ENCODE data around the gene CACNA1G.

The CACNA1G gene

DNA sequence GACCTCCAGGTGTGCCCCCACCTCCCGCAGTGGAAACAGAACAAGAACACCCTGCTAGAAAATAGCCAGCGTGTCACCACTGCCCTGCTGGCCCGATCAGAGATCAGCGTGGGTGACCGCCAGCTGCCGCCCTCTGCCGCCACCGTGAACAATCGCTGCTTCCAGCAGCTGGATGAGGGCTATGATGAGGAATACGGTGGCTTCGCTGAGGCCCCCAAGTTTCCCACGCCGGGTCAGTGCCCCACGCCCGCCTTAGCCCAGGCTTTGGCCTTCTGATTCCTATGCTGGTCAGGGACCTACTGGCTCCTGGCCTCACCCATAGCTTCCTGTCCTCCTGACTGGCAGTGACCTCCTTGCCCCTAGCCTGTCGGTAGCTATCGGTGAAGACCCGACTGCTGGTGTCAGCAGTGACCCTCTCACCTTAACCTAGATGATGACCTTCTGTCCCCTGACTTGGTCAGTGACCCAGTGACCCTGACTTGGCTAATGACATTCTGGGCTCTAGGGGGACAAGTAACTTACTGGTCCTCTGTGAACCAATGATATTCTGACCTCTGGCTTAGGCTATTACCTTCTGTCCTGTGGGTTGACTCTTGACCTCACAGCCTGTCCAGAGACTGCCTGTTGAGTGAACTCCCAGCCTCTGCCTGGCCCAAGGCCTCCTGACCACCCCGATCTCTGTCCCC lies 11.1 kb upstream of the CACNA1G start:
- no peak for DNase-seq

GRCh38 chr17:50549969-50550368 lies 10.5 kb upstream of the CACNA1G start:
- no peak for DNase-seq

DNA sequence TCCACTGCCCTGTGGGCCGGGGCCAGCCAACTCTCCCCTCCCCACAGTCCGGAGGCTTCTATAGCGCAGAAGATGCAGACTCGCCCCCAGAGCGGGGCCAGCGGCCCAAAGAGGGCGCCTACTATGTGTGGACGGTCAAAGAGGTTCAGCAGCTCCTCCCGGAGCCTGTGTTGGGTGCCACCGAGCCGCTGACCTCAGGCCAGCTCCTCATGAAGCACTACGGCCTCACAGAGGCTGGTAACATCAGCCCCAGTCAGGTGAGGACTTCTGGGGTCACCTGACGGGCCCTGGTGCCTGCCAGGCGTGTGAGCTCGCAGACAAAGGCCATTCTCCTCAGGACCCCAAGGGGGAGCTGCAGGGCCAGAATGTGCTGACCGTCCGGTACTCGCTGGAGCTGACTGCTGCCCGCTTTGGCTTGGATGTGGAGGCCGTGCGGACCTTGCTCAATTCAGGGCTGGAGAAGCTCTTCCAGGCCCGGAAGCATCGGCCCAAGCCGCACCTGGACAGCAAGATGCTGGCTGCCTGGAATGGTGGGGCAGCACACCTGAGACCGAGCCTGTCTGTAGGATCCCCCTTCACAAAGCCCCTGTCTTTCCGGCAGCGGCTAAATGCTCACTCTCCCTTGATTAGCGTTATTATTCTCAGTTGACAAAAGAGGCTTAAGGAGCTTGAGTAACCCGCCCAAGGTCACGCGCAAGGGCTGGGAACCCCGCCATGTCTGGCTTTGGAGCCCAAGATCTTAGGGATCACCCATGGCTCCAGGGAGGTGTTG lies 9.7 kb upstream of the CACNA1G start:
- DNase-seq = peak; percentile 47

DNA sequence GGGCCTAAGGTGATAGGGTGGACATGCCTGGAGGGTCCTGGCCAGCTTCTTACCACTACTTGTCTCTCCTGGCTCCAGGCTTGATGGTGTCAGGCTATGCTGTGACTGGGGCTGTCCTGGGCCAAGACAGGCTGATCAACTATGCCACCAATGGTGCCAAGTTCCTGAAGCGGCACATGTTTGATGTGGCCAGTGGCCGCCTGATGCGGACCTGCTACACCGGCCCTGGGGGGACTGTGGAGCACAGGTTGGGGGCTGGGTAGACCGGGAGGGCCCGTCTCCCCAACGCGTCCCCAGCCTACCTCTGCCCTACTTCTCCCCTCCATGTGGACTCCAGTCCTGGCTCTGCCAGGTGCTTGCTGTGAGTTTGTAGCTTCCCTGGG lies 9.1 kb upstream of the CACNA1G start:
- DNase-seq = no peak

GRCh38 chr17:50551884-50552283 lies 8.6 kb upstream of the CACNA1G start:
- no peak for DNase-seq

DNA sequence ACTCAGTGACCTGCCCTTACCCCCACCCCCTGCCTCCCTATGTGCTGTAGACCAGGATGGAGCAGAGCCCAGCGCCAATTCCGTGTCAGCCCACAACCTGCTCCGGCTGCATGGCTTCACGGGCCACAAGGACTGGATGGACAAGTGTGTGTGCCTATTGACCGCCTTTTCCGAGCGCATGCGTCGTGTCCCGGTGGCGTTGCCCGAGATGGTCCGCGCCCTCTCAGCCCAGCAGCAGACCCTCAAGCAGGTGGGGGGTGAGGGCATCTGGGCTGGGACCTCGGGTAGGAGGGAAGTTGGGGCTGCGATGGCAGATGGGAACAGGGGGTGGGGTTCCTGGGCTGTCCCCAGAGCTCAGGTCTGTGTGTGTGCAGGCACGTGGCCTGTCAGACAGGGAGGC lies 6.3 kb upstream of the CACNA1G start:
- no peak for DNase-seq

DNA sequence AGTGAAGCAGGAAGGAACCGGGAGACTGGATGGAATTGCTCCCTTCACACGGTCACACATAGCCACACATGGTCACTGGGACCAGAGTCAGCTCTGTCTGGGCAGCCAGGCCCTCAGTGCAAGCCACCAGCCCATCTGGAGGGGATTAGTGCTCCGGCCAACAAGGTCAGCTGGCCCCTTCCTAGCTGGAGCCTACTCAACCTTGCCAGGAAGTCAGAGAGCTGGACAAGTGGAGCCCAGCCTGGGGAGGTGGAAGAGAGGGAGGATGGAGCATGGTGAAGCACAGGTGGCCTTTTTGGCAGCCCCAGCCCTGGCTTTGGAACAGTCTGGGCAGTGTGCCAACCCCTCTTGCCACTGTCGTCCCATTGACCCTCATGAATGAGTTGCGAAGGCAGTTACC lies 3.7 kb upstream of the CACNA1G start:
- peak; percentile 84 for DNase-seq

- no peak for DNase-seq
These were observed 2.9 kb upstream of the CACNA1G start for GRCh38 chr17:50557630-50558029.

DNA sequence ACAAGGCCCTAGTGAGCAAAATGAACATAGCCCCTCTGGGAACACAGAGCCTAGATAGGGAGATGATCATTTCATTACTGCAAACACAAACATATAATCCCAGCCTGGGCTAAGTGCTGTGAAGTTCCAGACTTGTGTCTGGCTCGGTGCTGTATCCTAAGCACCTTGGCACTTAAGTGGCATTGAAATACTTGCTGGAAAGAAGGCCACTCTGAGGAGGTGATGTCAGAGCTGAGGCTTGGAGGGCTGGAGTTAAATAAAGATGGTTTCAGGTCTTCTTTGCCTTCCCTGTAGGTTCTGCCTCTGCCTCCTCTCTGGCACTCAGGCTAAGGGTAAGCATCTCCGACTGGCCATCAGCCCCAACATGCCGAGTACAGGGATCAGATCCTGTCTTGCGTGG lies 2.4 kb upstream of the CACNA1G start:
- peak; percentile 47 for DNase-seq

GRCh38 chr17:50558581-50558940 lies 2.0 kb upstream of the CACNA1G start:
- no peak for DNase-seq

- DNase-seq = no peak
These were observed 1.4 kb upstream of the CACNA1G start for GRCh38 chr17:50558941-50559614.

GRCh38 chr17:50559674-50560184 lies 786 bp upstream of the CACNA1G start:
- no peak for DNase-seq

- no peak for DNase-seq
These were observed 623 bp downstream of the CACNA1G start for GRCh38 chr17:50560931-50561745.

- DNase-seq = no peak
These were observed 1.2 kb downstream of the CACNA1G start for GRCh38 chr17:50561746-50562141.

- DNase-seq = no peak
These were observed 2.0 kb downstream of the CACNA1G start for GRCh38 chr17:50562242-50563091.

DNA sequence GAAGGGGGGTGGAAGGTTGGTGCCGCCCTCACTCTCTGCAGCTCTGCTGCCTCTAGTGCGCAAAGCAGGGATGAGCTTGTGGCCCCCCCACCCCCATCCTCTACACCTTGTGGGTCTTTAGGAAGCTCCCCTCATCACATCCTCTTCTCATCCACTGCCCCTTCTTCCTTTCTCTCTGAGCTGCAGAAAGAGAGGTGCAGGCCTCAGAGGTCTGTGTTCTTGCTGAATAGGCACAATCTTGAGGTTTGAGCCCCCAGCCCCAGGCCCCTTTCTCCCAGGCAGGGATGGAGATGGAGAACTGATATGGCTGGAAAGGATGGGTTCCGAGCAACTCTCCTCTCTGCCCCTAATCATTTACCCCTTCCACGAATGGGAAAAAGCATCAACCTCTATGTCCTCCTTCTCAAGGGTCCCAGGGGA lies 2.6 kb downstream of the CACNA1G start:
- no peak for DNase-seq

DNA sequence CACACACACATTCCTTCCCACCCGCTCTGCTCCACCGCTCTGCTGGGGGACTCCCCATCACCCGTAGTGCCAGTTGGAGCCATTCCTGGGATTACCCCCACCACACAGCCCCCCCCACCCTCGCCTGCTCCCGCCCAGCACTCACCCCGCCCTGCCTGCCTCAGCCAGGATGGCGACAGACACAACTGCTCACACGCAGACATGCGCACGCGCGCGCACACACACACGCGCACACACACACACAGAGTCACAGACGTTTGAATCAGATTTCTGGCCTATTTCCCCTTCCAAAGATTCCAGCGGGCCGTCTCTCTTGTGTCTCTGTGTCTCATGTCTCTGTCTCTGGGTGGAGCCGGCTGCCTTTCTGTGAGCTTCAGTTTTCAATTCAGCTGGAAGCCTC lies 4.4 kb downstream of the CACNA1G start:
- DNase-seq = no peak

DNA sequence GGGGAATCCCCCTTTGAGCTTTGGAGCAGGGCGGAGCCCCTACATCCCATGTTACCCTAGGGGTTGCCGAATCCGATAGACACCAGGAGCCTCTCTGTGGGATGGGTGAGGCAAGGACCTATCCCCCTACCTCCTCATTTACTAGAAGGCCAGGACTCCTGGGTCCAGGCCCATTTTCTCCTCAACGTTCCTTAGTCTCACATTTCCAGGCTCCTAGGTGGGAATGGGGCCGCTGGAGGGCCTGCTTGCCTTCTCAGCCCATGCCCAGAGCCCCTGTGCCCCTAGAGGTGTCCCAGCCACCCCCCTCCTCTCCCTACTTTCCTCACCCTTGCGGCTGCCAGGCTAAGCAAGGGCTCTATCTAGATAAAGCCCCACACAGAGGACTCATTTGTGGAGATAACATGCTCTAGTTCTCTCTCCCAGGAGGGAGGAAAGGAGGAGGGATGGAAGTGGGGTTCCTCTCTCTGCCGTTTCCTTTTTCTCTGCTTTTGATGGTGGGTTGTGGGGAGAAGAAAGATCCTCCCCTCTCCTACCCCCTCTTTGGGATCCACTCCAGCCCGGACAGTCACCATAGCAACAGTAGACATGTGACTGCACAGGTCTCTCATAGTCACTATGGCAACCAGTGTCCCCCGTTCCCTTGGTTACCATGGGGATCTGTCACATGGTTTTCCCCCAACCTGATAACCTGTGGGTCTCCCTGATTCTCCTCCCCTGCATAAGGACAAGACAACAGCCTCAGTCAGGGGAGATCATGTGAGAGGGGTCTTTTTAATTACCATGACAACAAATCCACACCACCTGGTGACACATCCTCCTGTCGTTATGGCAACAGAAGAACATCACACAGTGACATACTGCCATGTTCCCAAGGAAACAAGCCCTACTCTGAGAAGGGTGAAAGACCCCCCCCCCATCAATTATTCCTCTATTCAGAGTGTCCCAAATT lies 5.2 kb downstream of the CACNA1G start:
- DNase-seq = peak; percentile 71

GRCh38 chr17:50566886-50567285 lies 6.4 kb downstream of the CACNA1G start:
- no peak for DNase-seq

DNA sequence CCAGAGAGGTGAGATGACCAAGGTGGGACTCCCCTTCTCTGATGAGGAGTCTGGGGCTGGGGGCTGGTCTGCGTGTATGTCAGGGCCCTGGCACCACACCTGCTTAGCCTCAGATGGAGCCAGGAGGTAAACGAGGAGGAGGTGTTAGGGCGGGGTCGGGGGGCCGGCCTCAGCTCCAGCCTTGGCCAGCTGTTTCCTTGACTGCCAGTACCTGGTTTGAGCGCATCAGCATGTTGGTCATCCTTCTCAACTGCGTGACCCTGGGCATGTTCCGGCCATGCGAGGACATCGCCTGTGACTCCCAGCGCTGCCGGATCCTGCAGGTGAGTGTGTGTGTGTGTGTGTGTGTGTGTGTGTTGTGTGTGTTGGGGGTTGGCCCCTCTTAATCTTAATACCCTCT lies 8.1 kb downstream of the CACNA1G start:
- no peak for DNase-seq

GRCh38 chr17:50569592-50569991 lies 9.1 kb downstream of the CACNA1G start:
- no peak for DNase-seq

All from DMS79 treated with DMSO at 0.1 percent for 48 hours (cell line).